GM12878 (cell line): ENCODE results near the gene GJA9. TPM values are rescaled to one million over a fixed set of nuclear protein-coding genes. Genes with fewer than 3 reads are reported as not detected.

ENCODE experiments used
- ATAC-seq: fragments of 200-7000 bp; cut with Tn5 transposase; 3 replicates; pipeline ENCODE4 v1.9.1; 2020; ENCODE audit warnings: mild to moderate bottlenecking, moderate library complexity
- BruUV-seq: library from RNA; stranded (reverse); fragments of 400-500 nt; replicated peaks from 2 replicates; lab custom pipeline; 2021; lab: Mats Ljungman, UMichigan
- CTCF ChIA-PET: fragments of 300-600 bp; sonication (Branson Sonifier 250); formaldehyde crosslinking; extraction: SDS; loops from one replicate; lab custom pipeline; 2021; ENCODE audit warnings: inconsistent platforms; lab: Yijun Ruan, JAX
- POLR2A ChIA-PET: fragments of 350-600 bp; formaldehyde crosslinking; extraction: SDS; loops from one replicate; lab custom pipeline; 2021; ENCODE audit warnings: inconsistent platforms; lab: Charles Lee
- RAD21 ChIA-PET: fragments of 300-600 bp; sonication (Branson Sonifier 250); formaldehyde crosslinking; loops from one replicate; lab custom pipeline; 2023; ENCODE audit warnings: antibody characterized with exemption; ENCODE audit not compliant: unreplicated experiment; lab: Charles Lee
- SMC1A ChIA-PET: fragments of 300-600 bp; sonication (Branson Sonifier 250); formaldehyde crosslinking; loops from one replicate; lab custom pipeline; 2023; ENCODE audit not compliant: unreplicated experiment, uncharacterized antibody; lab: Charles Lee
- DNase-seq: peaks from one replicate; pipeline ENCODE4 v3.0.0-alpha.2; 2011; ENCODE audit warnings: low read depth, low spot score
- FAIRE-seq: peaks from 3 replicates; lab custom pipeline; 2011; peaks lifted over from hg19 to GRCh38; lab: Jason Lieb, UNC
- H2AFZ ChIP-seq: 2 replicates; pipeline ENCODE4 v1.6.0; 2011; ENCODE audit warnings: low read depth, low read length, control low read depth; ENCODE audit not compliant: control insufficient read depth
- H3K27ac ChIP-seq: 2 replicates; pipeline ENCODE4 v1.5.1; 2011; ENCODE audit warnings: control low read depth; ENCODE audit not compliant: control insufficient read depth, insufficient read depth
- H3K27me3 ChIP-seq, 2 experiments: replicated peaks in 1 of 2; 2 replicates each; pipeline versions ENCODE4 v1.6.0 to v1.6.1; 2011; ENCODE audit warnings: low read length in 1 of 2; ENCODE audit not compliant: control insufficient read depth in 2 of 2, insufficient read depth in 2 of 2
- H3K36me3 ChIP-seq, 2 experiments: 2 replicates each; pipeline ENCODE4 v1.5.1; 2011; ENCODE audit warnings: low read length in 1 of 2; ENCODE audit not compliant: control insufficient read depth in 2 of 2, insufficient read depth in 2 of 2
- H3K4me1 ChIP-seq: 2 replicates; pipeline ENCODE4 v1.6.1; 2011; ENCODE audit warnings: mild to moderate bottlenecking, low read length, moderate library complexity, mixed read lengths; ENCODE audit not compliant: control insufficient read depth, insufficient read depth
- H3K4me2 ChIP-seq: 2 replicates; pipeline ENCODE4 v1.6.0; 2011; ENCODE audit warnings: control low read depth; ENCODE audit not compliant: control insufficient read depth, insufficient read depth
- H3K4me3 ChIP-seq: fragments of 200-600 bp; sonication (generic); 2 replicates; pipeline ENCODE4 v1.5.1; 2016
- H3K79me2 ChIP-seq: 2 replicates; pipeline ENCODE4 v1.6.0; 2011; ENCODE audit warnings: low read length; ENCODE audit not compliant: control insufficient read depth, insufficient read depth
- H3K9ac ChIP-seq: 2 replicates; pipeline ENCODE4 v1.8.0; 2011; ENCODE audit warnings: low read length, control low read depth, mixed read lengths; ENCODE audit not compliant: control insufficient read depth, insufficient read depth
- H3K9me3 ChIP-seq: replicated peaks from 3 replicates; pipeline ENCODE4 v1.5.1; 2011; ENCODE audit warnings: mild to moderate bottlenecking, low read length; ENCODE audit not compliant: control insufficient read depth, insufficient read depth
- H4K20me1 ChIP-seq: 2 replicates; pipeline ENCODE4 v1.6.0; 2011; ENCODE audit not compliant: control insufficient read depth, insufficient read depth
- CREB1 ChIP-seq: IDR thresholded peaks from 2 replicates; pipeline ENCODE4 v1.6.1; 2012; ENCODE audit warnings: low read depth, mild to moderate bottlenecking, inconsistent platforms
- ETV6 ChIP-seq, 2 experiments: fragments of 450-650 bp in 1 of 2; IDR thresholded peaks in 1 of 2; conservative IDR thresholded peaks in 1 of 2; 2 replicates each; pipeline ENCODE4 v1.6.1; 2014; ENCODE audit warnings: antibody characterized with exemption in 1 of 2, borderline replicate concordance in 1 of 2, low read depth in 1 of 2, mild to moderate bottlenecking in 1 of 2, moderate library complexity in 1 of 2
- FOS ChIP-seq: IDR thresholded peaks from 3 replicates; pipeline ENCODE4 v1.6.1; 2011; ENCODE audit warnings: borderline replicate concordance; ENCODE audit not compliant: insufficient read length; ENCODE audit errors: extremely low read depth
- MYC ChIP-seq: IDR thresholded peaks from 2 replicates; pipeline ENCODE4 v1.6.1; 2011; ENCODE audit warnings: mild to moderate bottlenecking, low read length, moderate library complexity, inconsistent platforms; ENCODE audit not compliant: insufficient read depth, insufficient replicate concordance, insufficient read length, severe bottlenecking
- NFYA ChIP-seq: IDR thresholded peaks from 2 replicates; pipeline ENCODE4 v1.6.1; 2011; ENCODE audit warnings: low read depth, mild to moderate bottlenecking, low read length, improper control_type of control experiment, borderline replicate concordance
- POU2F2 ChIP-seq: IDR thresholded peaks from 3 replicates; pipeline ENCODE4 v1.6.1; 2011; ENCODE audit warnings: low read depth, mild to moderate bottlenecking, low read length, borderline replicate concordance
- RFX5 ChIP-seq: IDR thresholded peaks from 2 replicates; pipeline ENCODE4 v1.6.1; 2011; ENCODE audit warnings: low read depth, low read length, improper control_type of control experiment
- SP1 ChIP-seq: IDR thresholded peaks from one replicate; pipeline ENCODE4 v1.6.1; 2011; ENCODE audit warnings: low read depth, low read length
- WGBS: methylation state at CpG from one replicate; pipeline ENCODE4 v1.1.6; 2016; ENCODE audit warnings: low lambda C conversion rate; ENCODE audit not compliant: insufficient replicate concordance, insufficient coverage; ENCODE audit errors: missing lambda C conversion rate; 5-methylcytosine and 5-hydroxymethylcytosine counted together
- in situ Hi-C: fragments of 300-500 bp; cut with MboI; formaldehyde crosslinking; loops from 9 replicates; pipeline ENCODE4 v1.14.3; 2018; ENCODE audit warnings: mixed read lengths
- intact Hi-C: fragments of 100-400 bp; cut with micrococcal nuclease; formaldehyde crosslinking; loops from one replicate; pipeline ENCODE4 v1.14.2; 2022; ENCODE audit not compliant: unreplicated experiment
- polyA plus RNA-seq, 11 experiments: library from polyadenylated mRNA; depleted of rRNA in 4 of 11; unstranded in 6 of 11; stranded (reverse) in 5 of 11; fragments of >200 nt; fragmentation: Nextera tagmentation in 4 of 11; fragmentation: Illumina TruSeq in 1 of 11; extraction: Ambion mirVana in 4 of 11; extraction: Trizol in 1 of 11; gene quantifications; 1 replicate in 1 of 11; 2 replicates in 10 of 11; pipeline versions ENCODE4 v1.2.1 to v1.2.3, GENCODE V29; 2011 to 2016; ENCODE audit warnings: inconsistent platforms in 2 of 11, missing spikeins in 2 of 11, low read depth in 1 of 11
- total RNA-seq, 4 experiments: library from RNA; depleted of rRNA in 3 of 4; stranded (reverse); fragments of >200 nt in 3 of 4; fragmentation: Illumina TruSeq in 1 of 4; extraction: Trizol in 1 of 4; gene quantifications; 2 replicates each; pipeline versions ENCODE4 v1.2.1 to v1.2.3, GENCODE V29; 2013 to 2021

The GJA9 gene
- total and polyA plus RNA-seq, 10 of the 15 experiments (the other 5 are each of a cell fraction or from before 2014, with no cell fraction given) = 0.13 TPM; not detected in 9

- H3K9me3 ChIP-seq = no peaks in the 10 kb centered on the region
- POLR2A ChIA-PET = no interaction called here
- WGBS = 44% methylated on average over 5 of the region's 5 CpGs
- in situ Hi-C loops = no loop called here
- H2AFZ ChIP-seq = no peak overlapping the region
- CTCF ChIA-PET = no interaction called here
- FAIRE-seq (no peak), ATAC-seq (no peak), DNase-seq (no peak)
- no peak overlapping the region for H3K4me3 ChIP-seq
- H3K9ac ChIP-seq = no peak overlapping the region
- intact Hi-C loops = no loop called here
- no peak overlapping the region for H3K4me2 ChIP-seq
- no peaks in the 10 kb centered on the region for H4K20me1 ChIP-seq
- H3K4me1 ChIP-seq = no peaks in the 10 kb centered on the region
- no TSS peak for BruUV-seq
- no peaks in the 10 kb centered on the region for H3K79me2 ChIP-seq
- TF ChIP-seq SP1 (no peak), NFYA (no peak), POU2F2 (no peak), ETV6 (conservative IDR thresholded peaks at IDR 0.05 in 1 of 2, IDR thresholded peaks at IDR 0.05 in 1 of 2; ENCODE audit: borderline replicate concordance in 1 of 2, low read depth in 1 of 2) (no peak), CREB1 (no peak), FOS (no peak), MYC (no peak), RFX5 (no peak)
- RAD21 ChIA-PET = interaction anchor here (0.5 to 1.0 kb wide), 2 partner anchors 202 to 987 kb away, joined by 3 read pairs; no protein-coding TSS in a partner anchor
- no peak overlapping the region for H3K27ac ChIP-seq
- H3K36me3 ChIP-seq = no peaks in the 10 kb centered on the region
- H3K27me3 ChIP-seq = no peaks in the 10 kb centered on the region
- SMC1A ChIA-PET = no interaction called here
Observed at GRCh38 chr1:38889589-38889988, 8.2 kb upstream of the GJA9 start.
